ENCODE measurements around the gene PEX3.

PEX3 gene

GRCh38 chr6:143450453-143451371, at the start of gene PEX3, which contains the start of gene ADAT2:
TSS of gene PEX3 (plus strand) at chr6:143450805. CDS start at chr6:143451043, 238 bp downstream.
TSS of gene ADAT2 (minus strand) at chr6:143450695. CDS start at chr6:143450658, 37 bp downstream.
- H3K27ac ChIP-seq (ENCODE audit: low read length) = peak within 1 kb of the TSS; percentile 25
- peak within 1 kb of the TSS; percentile 91 for H3K4me3 ChIP-seq (ENCODE audit: low read length)
- H3K9me3 ChIP-seq (ENCODE audit: control insufficient read depth, low read depth, low read length) = no peaks in the 10 kb centered on the region
- H3K9ac ChIP-seq (ENCODE audit: low read length) = peak within 1 kb of the TSS; percentile 90
- H3K36me3 ChIP-seq (ENCODE audit: control insufficient read depth, low read depth, low read length) = no peaks in the 10 kb centered on the region
- no peaks in the 10 kb centered on the region for H3K27me3 ChIP-seq (ENCODE audit: control insufficient read depth, insufficient read depth, low read length)
- H3K4me1 ChIP-seq (ENCODE audit: control insufficient read depth, low read depth, low read length) = peaks cover 4% of the 10 kb centered on the region

- no peaks in the 10 kb centered on the region for H3K9me3 ChIP-seq (ENCODE audit: control insufficient read depth, low read depth, low read length)
- H3K4me3 ChIP-seq (ENCODE audit: low read length) = no peak overlapping the region
- H3K27ac ChIP-seq (ENCODE audit: low read length) = no peak overlapping the region
- H3K27me3 ChIP-seq (ENCODE audit: control insufficient read depth, insufficient read depth, low read length) = no peaks in the 10 kb centered on the region
- H3K36me3 ChIP-seq (ENCODE audit: control insufficient read depth, low read depth, low read length) = no peaks in the 10 kb centered on the region
- H3K4me1 ChIP-seq (ENCODE audit: control insufficient read depth, low read depth, low read length) = peaks cover 2% of the 10 kb centered on the region
- H3K9ac ChIP-seq (ENCODE audit: low read length) = no peak overlapping the region
Observed at GRCh38 chr6:143401068-143401446, 49.5 kb upstream of the PEX3 start.

GRCh38 chr6:143401636-143402370, 48.8 kb upstream of the PEX3 start:
- Histone ChIP-seq H3K27ac (ENCODE audit: low read length) (no peak overlapping the region), H3K4me3 (ENCODE audit: low read length) (no peak overlapping the region), H3K9ac (ENCODE audit: low read length) (no peak overlapping the region), H3K9me3 (ENCODE audit: control insufficient read depth, low read depth, low read length) (no peaks in the 10 kb centered on the region), H3K36me3 (ENCODE audit: control insufficient read depth, low read depth, low read length) (no peaks in the 10 kb centered on the region), H3K4me1 (ENCODE audit: control insufficient read depth, low read depth, low read length) (peaks cover 2% of the 10 kb centered on the region), H3K27me3 (ENCODE audit: control insufficient read depth, insufficient read depth, low read length) (no peaks in the 10 kb centered on the region)

- no peak overlapping the region for H3K4me3 ChIP-seq (ENCODE audit: low read length)
- H3K27ac ChIP-seq (ENCODE audit: low read length) = no peak overlapping the region
- no peaks in the 10 kb centered on the region for H3K36me3 ChIP-seq (ENCODE audit: control insufficient read depth, low read depth, low read length)
Observed at GRCh38 chr6:143402721-143403336, 47.8 kb upstream of the PEX3 start.

GRCh38 chr6:143405373-143406154, 45.0 kb upstream of the PEX3 start:
- H3K27me3 ChIP-seq (ENCODE audit: control insufficient read depth, insufficient read depth, low read length) = no peaks in the 10 kb centered on the region
- H3K9ac ChIP-seq (ENCODE audit: low read length) = no peak overlapping the region
- no peaks in the 10 kb centered on the region for H3K36me3 ChIP-seq (ENCODE audit: control insufficient read depth, low read depth, low read length)
- H3K27ac ChIP-seq (ENCODE audit: low read length) = no peak overlapping the region
- H3K4me3 ChIP-seq (ENCODE audit: low read length) = no peak overlapping the region
- H3K4me1 ChIP-seq (ENCODE audit: control insufficient read depth, low read depth, low read length) = no peaks in the 10 kb centered on the region
- no peaks in the 10 kb centered on the region for H3K9me3 ChIP-seq (ENCODE audit: control insufficient read depth, low read depth, low read length)

More at GRCh38 chr6:143402721-143403336, 47.8 kb upstream of the PEX3 start:
- no peaks in the 10 kb centered on the region for H3K9me3 ChIP-seq (ENCODE audit: control insufficient read depth, low read depth, low read length)
- H3K9ac ChIP-seq (ENCODE audit: low read length) = no peak overlapping the region
- no peaks in the 10 kb centered on the region for H3K4me1 ChIP-seq (ENCODE audit: control insufficient read depth, low read depth, low read length)
- no peaks in the 10 kb centered on the region for H3K27me3 ChIP-seq (ENCODE audit: control insufficient read depth, insufficient read depth, low read length)

GRCh38 chr6:143406673-143407072, 43.9 kb upstream of the PEX3 start:
- no peaks in the 10 kb centered on the region for H3K27me3 ChIP-seq (ENCODE audit: control insufficient read depth, insufficient read depth, low read length)
- H3K4me3 ChIP-seq (ENCODE audit: low read length) = no peak overlapping the region
- H3K9me3 ChIP-seq (ENCODE audit: control insufficient read depth, low read depth, low read length) = no peaks in the 10 kb centered on the region
- H3K4me1 ChIP-seq (ENCODE audit: control insufficient read depth, low read depth, low read length) = no peaks in the 10 kb centered on the region
- no peaks in the 10 kb centered on the region for H3K36me3 ChIP-seq (ENCODE audit: control insufficient read depth, low read depth, low read length)
- H3K9ac ChIP-seq (ENCODE audit: low read length) = no peak overlapping the region
- H3K27ac ChIP-seq (ENCODE audit: low read length) = no peak overlapping the region

GRCh38 chr6:143408151-143408786, 42.3 kb upstream of the PEX3 start:
- H3K27ac ChIP-seq (ENCODE audit: low read length) = no peak overlapping the region
- no peak overlapping the region for H3K9ac ChIP-seq (ENCODE audit: low read length)
- no peak overlapping the region for H3K4me3 ChIP-seq (ENCODE audit: low read length)

GRCh38 chr6:143408787-143409162, 41.8 kb upstream of the PEX3 start:
- Histone ChIP-seq H3K27ac (ENCODE audit: low read length) (no peak overlapping the region), H3K9me3 (ENCODE audit: control insufficient read depth, low read depth, low read length) (no peaks in the 10 kb centered on the region), H3K9ac (ENCODE audit: low read length) (no peak overlapping the region), H3K27me3 (ENCODE audit: control insufficient read depth, insufficient read depth, low read length) (no peaks in the 10 kb centered on the region), H3K36me3 (ENCODE audit: control insufficient read depth, low read depth, low read length) (no peaks in the 10 kb centered on the region), H3K4me1 (ENCODE audit: control insufficient read depth, low read depth, low read length) (no peaks in the 10 kb centered on the region), H3K4me3 (ENCODE audit: low read length) (no peak overlapping the region)

More at GRCh38 chr6:143408151-143408786, 42.3 kb upstream of the PEX3 start:
- H3K27me3 ChIP-seq (ENCODE audit: control insufficient read depth, insufficient read depth, low read length) = no peaks in the 10 kb centered on the region
- no peaks in the 10 kb centered on the region for H3K36me3 ChIP-seq (ENCODE audit: control insufficient read depth, low read depth, low read length)
- no peaks in the 10 kb centered on the region for H3K4me1 ChIP-seq (ENCODE audit: control insufficient read depth, low read depth, low read length)
- no peaks in the 10 kb centered on the region for H3K9me3 ChIP-seq (ENCODE audit: control insufficient read depth, low read depth, low read length)

- no peaks in the 10 kb centered on the region for H3K27me3 ChIP-seq (ENCODE audit: control insufficient read depth, insufficient read depth, low read length)
- no peaks in the 10 kb centered on the region for H3K4me1 ChIP-seq (ENCODE audit: control insufficient read depth, low read depth, low read length)
- no peaks in the 10 kb centered on the region for H3K36me3 ChIP-seq (ENCODE audit: control insufficient read depth, low read depth, low read length)
- H3K9ac ChIP-seq (ENCODE audit: low read length) = no peak overlapping the region
- H3K4me3 ChIP-seq (ENCODE audit: low read length) = no peak overlapping the region
- H3K9me3 ChIP-seq (ENCODE audit: control insufficient read depth, low read depth, low read length) = no peaks in the 10 kb centered on the region
- no peak overlapping the region for H3K27ac ChIP-seq (ENCODE audit: low read length)
Observed at GRCh38 chr6:143410859-143411270, 39.7 kb upstream of the PEX3 start.

- Histone ChIP-seq H3K4me1 (ENCODE audit: control insufficient read depth, low read depth, low read length) (no peaks in the 10 kb centered on the region), H3K9me3 (ENCODE audit: control insufficient read depth, low read depth, low read length) (no peaks in the 10 kb centered on the region), H3K36me3 (ENCODE audit: control insufficient read depth, low read depth, low read length) (no peaks in the 10 kb centered on the region), H3K27me3 (ENCODE audit: control insufficient read depth, insufficient read depth, low read length) (no peaks in the 10 kb centered on the region), H3K27ac (ENCODE audit: low read length) (no peak overlapping the region), H3K4me3 (ENCODE audit: low read length) (no peak overlapping the region), H3K9ac (ENCODE audit: low read length) (no peak overlapping the region)
Observed at GRCh38 chr6:143414769-143415168, 35.8 kb upstream of the PEX3 start.

All from iPS-18a (cell line).